Measurements from ENCODE around the gene MYL12A. TPM values are rescaled to one million over a fixed set of nuclear protein-coding genes. Genes with fewer than 3 reads are reported as not detected.
"Not testable (repeated sequence)": the region's sequence is repeated elsewhere in the genome, so short reads cannot be mapped to it uniquely, and the experiment has no call there.

The MYL12A gene
- total RNA-seq, 1 donor from 2014 or later: 992 TPM

DNA sequence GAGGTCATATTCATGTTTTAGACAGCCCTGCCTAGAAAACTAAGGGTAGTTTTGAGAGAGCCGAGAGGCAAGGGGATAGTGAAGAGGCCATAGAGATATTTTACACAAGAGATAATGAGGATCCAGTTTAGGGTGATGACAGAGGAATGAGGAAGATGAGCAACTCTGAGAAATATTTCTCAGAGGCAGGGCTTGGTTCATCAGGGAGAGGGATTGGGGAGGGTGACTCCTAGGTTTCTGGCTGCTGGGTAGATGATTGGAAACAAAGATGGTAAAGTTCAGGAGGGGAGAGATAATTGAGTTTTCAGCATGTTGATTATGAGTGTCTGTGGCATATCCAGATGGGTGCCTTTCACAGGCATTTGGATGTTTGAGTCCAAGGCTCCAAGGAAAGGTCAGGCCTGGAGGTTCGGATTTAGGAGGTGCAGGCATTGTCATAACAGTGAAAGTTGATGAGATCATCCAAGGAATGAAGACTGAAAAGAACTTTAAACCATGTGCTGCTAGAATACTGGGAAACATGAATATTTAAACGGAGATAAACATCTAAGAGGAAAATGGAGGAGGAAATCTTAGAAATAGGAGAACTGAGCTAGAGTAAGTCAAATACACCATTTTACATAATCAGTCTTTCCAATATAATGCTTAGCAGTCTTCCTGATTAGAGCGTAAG, 21.8 kb downstream of the MYL12A start:
- no peak for DNase-seq (ENCODE audit: low read depth)
- TF ChIP-seq CTCF (conservative IDR thresholded peaks at IDR 0.05; ENCODE audit: low read depth, low read length): no peak
- no peak overlapping the region for H3K4me3 ChIP-seq (ENCODE audit: low read depth, low read length)

DNA sequence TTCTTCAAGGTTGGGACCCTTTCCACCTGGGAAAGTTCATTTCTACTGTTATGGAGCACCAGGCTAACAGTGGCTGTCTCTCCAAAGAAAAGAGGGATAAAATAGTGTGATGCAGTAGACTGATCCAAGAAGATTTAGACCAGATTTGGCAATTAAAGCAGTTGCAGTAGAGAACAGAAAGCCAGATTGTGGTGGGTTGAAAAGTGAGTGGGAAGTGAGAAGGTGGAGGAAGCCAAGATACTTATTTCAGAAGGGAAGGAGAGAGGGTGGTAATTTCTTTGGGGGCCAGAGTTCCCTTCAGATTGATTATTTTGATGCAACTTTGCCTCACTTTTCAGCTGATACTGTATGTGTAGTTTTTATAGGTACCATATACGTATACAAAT, 22.3 kb downstream of the MYL12A start:
- DNase-seq (ENCODE audit: low read depth): no peak
- no peak for TF ChIP-seq CTCF (conservative IDR thresholded peaks at IDR 0.05; ENCODE audit: low read depth, low read length)
- no peak overlapping the region for H3K4me3 ChIP-seq (ENCODE audit: low read depth, low read length)

DNA sequence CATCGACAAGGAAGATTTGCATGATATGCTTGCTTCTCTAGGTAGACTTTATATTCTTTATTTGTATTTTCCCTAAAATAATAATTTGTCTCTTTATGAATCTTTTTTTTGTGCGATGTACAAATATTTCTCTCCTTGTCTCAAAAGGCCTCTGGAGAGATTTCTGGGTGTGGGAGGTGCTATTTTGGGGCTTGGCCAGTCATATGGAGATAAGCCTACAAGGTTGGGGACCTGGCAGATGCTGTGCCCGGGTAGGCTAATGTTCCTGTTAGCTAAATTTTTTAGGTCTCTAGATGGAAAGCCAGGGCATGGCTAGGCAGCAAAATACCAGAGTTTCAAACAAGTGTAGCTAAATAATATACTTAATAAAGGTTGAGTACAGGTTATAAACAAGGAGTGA, 25.4 kb downstream of the MYL12A start:
- H3K4me3 ChIP-seq (ENCODE audit: low read depth, low read length): no peak overlapping the region
- no peak for TF ChIP-seq CTCF (conservative IDR thresholded peaks at IDR 0.05; ENCODE audit: low read depth, low read length)
- no peak for DNase-seq (ENCODE audit: low read depth)

DNA sequence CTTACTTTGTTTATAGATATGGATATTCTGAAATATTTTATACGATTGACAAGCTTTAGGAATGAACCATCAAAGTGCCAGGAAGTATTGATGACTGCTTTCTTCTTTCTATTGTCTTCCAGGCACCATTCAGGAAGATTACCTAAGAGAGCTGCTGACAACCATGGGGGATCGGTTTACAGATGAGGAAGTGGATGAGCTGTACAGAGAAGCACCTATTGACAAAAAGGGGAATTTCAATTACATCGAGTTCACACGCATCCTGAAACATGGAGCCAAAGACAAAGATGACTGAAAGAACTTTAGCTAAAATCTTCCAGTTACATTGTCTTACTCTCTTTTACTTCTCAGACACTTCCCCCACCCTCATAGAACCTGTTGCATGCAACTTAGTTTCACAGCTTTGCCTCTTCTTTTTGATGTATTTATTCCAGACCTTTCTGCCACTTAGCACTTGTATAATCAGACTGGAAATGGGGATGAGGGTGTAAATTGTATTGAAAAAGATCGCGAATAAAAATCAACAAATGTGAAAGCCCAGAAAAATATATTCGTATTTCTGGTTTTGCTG, 30.1 kb downstream of the MYL12A start:
- not testable (repeated sequence) for DNase-seq (ENCODE audit: low read depth); H3K4me3 ChIP-seq (ENCODE audit: low read depth, low read length)

DNA sequence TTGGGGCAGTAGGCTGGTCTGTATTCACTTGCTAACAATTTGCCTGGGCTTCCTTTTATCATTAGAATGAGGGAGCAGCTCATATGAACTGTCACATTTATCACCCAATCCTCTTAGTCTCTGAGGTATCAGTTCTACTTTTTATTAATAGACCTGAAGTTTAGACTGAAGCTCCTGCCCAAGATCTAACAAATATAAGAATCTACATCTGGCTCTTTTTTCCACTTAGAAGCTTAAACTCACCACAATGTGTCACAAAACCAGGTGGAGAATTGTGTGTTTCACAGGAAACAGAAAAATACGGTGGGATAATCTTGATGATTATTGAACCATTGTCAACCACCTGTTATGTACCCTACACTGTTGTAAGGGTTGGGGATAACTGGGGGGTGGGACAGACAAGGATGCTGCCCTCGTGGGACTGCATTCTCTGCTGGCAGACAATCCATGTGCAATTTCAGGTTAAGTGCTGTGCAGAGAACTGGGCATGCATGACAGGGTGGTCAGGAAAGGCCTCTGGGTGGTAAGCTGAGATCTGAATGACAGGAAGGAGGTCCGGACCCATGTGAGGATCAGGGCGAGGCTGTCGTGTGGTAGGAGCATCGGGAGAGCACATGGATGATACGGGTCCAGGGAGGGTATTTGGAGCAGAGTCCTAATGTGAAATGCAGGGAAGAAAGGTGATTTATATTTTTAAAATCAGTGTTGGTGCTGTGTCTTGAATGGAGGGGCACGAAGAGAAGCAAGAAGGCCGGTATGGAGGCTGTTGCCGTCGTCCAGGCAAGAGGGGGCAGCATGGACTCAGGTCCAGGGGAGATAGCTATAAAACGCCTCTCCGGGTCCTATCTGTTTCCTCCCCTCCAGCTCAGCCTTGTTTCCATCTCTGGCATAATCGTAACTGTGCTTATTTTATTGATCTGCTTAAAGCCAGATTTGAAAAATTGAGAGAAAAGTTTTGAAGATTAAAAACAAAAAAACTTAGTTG, 31.9 kb downstream of the MYL12A start:
- no peak overlapping the region for H3K4me3 ChIP-seq (ENCODE audit: low read depth, low read length)
- no peak for DNase-seq (ENCODE audit: low read depth)
- TF ChIP-seq CTCF (conservative IDR thresholded peaks at IDR 0.05; ENCODE audit: low read depth, low read length): no peak

GRCh38 chr18:3281456-3282400, 34.1 kb downstream of the MYL12A start:
- no peak overlapping the region for H3K4me3 ChIP-seq (ENCODE audit: low read depth, low read length)
- no peak for DNase-seq (ENCODE audit: low read depth)

More at GRCh38 chr18:3281456-3282400, 34.1 kb downstream of the MYL12A start:
- peak; percentile 54 for TF ChIP-seq CTCF (conservative IDR thresholded peaks at IDR 0.05; ENCODE audit: low read depth, low read length)

Data from epithelial cell of proximal tubule (primary cell).